Measurements from ENCODE around the gene FUT7.
"Not testable (repeated sequence)": the region's sequence is repeated elsewhere in the genome, so short reads cannot be mapped to it uniquely, and the experiment has no call there.

Gene FUT7

GRCh38 chr9:137048655-137049543, 17.0 kb upstream of the FUT7 start:
- DNase-seq: no peak

- peak; percentile 89 for DNase-seq
These were observed 14.3 kb upstream of the FUT7 start, which contains the start of gene NPDC1 for GRCh38 chr9:137046088-137046787. Gene NPDC1, minus strand, starts transcription at chr9:137046177. Its CDS starts 188 bp downstream, at chr9:137045989.

- no peak for DNase-seq
These were observed 13.6 kb upstream of the FUT7 start for GRCh38 chr9:137045294-137046087.

GRCh38 chr9:137044502-137045177, 12.8 kb upstream of the FUT7 start:
- DNase-seq: peak; percentile 84

GRCh38 chr9:137044037-137044436, 12.1 kb upstream of the FUT7 start:
- no peak for DNase-seq

GRCh38 chr9:137042751-137043727, 11.2 kb upstream of the FUT7 start:
- DNase-seq: no peak

- DNase-seq: no peak
These were observed 9.2 kb upstream of the FUT7 start for GRCh38 chr9:137041124-137041523.

GRCh38 chr9:137040568-137040967, 8.7 kb upstream of the FUT7 start:
- no peak for DNase-seq

- DNase-seq: no peak
These were observed 7.9 kb upstream of the FUT7 start for GRCh38 chr9:137039611-137040366.

GRCh38 chr9:137038916-137039315, 7.0 kb upstream of the FUT7 start:
- no peak for DNase-seq

GRCh38 chr9:137037483-137037882, 5.6 kb upstream of the FUT7 start:
- DNase-seq: no peak

- DNase-seq: no peak
These were observed 5.1 kb upstream of the FUT7 start for GRCh38 chr9:137037035-137037434.

- DNase-seq: no peak
These were observed 4.0 kb upstream of the FUT7 start for GRCh38 chr9:137035937-137036336.

- DNase-seq: no peak
These were observed 3.6 kb upstream of the FUT7 start for GRCh38 chr9:137035507-137035834.

- DNase-seq: peak; percentile 90
These were observed 3.0 kb upstream of the FUT7 start for GRCh38 chr9:137034709-137035506.

GRCh38 chr9:137034039-137034708, 2.3 kb upstream of the FUT7 start:
- no peak for DNase-seq

GRCh38 chr9:137033481-137033880, 1.6 kb upstream of the FUT7 start:
- DNase-seq: not testable (repeated sequence)

- no peak for DNase-seq
These were observed 970 bp upstream of the FUT7 start for GRCh38 chr9:137032858-137033257.

Measured in NCI-H510A treated with DMSO at 0.1 percent for 48 hours (cell line).